ENCODE data around the gene IZUMO1.
"Not testable (repeated sequence)": the region's sequence is repeated elsewhere in the genome, so short reads cannot be mapped to it uniquely, and the experiment has no call there.

The IZUMO1 gene

GRCh38 chr19:48746738-48747575 lies at the start of gene IZUMO1:
Gene IZUMO1, minus strand, starts transcription at chr19:48746909. Its CDS starts 1,050 bp downstream, at chr19:48745859.
- peak; percentile 25 for DNase-seq (ENCODE audit: low read depth, low spot score)

- no peak for DNase-seq (ENCODE audit: low read depth, low spot score)
Measured at GRCh38 chr19:48795685-48796070, 49.0 kb upstream of the IZUMO1 start.

- DNase-seq (ENCODE audit: low read depth, low spot score): peak; percentile 72
Measured at GRCh38 chr19:48795055-48795684, 48.5 kb upstream of the IZUMO1 start.

GRCh38 chr19:48794291-48794690 lies 47.6 kb upstream of the IZUMO1 start:
- no peak for DNase-seq (ENCODE audit: low read depth, low spot score)

GRCh38 chr19:48793271-48793670 lies 46.6 kb upstream of the IZUMO1 start:
- no peak for DNase-seq (ENCODE audit: low read depth, low spot score)

GRCh38 chr19:48787331-48787730 lies 40.6 kb upstream of the IZUMO1 start:
- not testable (repeated sequence) for DNase-seq (ENCODE audit: low read depth, low spot score)

GRCh38 chr19:48786422-48786821 lies 39.7 kb upstream of the IZUMO1 start:
- not testable (repeated sequence) for DNase-seq (ENCODE audit: low read depth, low spot score)

GRCh38 chr19:48784527-48784926 lies 37.8 kb upstream of the IZUMO1 start:
- DNase-seq (ENCODE audit: low read depth, low spot score): no peak

GRCh38 chr19:48780631-48781391 lies 34.1 kb upstream of the IZUMO1 start:
- no peak for DNase-seq (ENCODE audit: low read depth, low spot score)

GRCh38 chr19:48779636-48780035 lies 32.9 kb upstream of the IZUMO1 start:
- DNase-seq (ENCODE audit: low read depth, low spot score): no peak

- DNase-seq (ENCODE audit: low read depth, low spot score): no peak
Measured at GRCh38 chr19:48777720-48778119, 31.0 kb upstream of the IZUMO1 start.

- no peak for DNase-seq (ENCODE audit: low read depth, low spot score)
Measured at GRCh38 chr19:48777139-48777538, 30.4 kb upstream of the IZUMO1 start.

- no peak for DNase-seq (ENCODE audit: low read depth, low spot score)
Measured at GRCh38 chr19:48772503-48772953, 25.8 kb upstream of the IZUMO1 start.

- DNase-seq (ENCODE audit: low read depth, low spot score): no peak
Measured at GRCh38 chr19:48770734-48771472, 24.2 kb upstream of the IZUMO1 start.

- no peak for DNase-seq (ENCODE audit: low read depth, low spot score)
Measured at GRCh38 chr19:48770266-48770665, 23.6 kb upstream of the IZUMO1 start.

- no peak for DNase-seq (ENCODE audit: low read depth, low spot score)
Measured at GRCh38 chr19:48768994-48769713, 22.4 kb upstream of the IZUMO1 start.

- DNase-seq (ENCODE audit: low read depth, low spot score): not testable (repeated sequence)
Measured at GRCh38 chr19:48768171-48768753, 21.6 kb upstream of the IZUMO1 start.

GRCh38 chr19:48765816-48766215 lies 19.1 kb upstream of the IZUMO1 start:
- DNase-seq (ENCODE audit: low read depth, low spot score): not testable (repeated sequence)

- no peak for DNase-seq (ENCODE audit: low read depth, low spot score)
Measured at GRCh38 chr19:48760504-48761205, 13.9 kb upstream of the IZUMO1 start.

- DNase-seq (ENCODE audit: low read depth, low spot score): no peak
Measured at GRCh38 chr19:48757741-48758144, 11.0 kb upstream of the IZUMO1 start.
